Astrocyte (in vitro differentiated cells and primary cell): ENCODE data around the gene STEAP4. TPM values are rescaled to one million over a fixed set of nuclear protein-coding genes. Genes with fewer than 3 reads are reported as not detected.

Experiments
- DNase-seq: peaks from one replicate; pipeline ENCODE4 v3.0.0-alpha.2; 2010; ENCODE audit warnings: low read depth
- FAIRE-seq: peaks from 2 replicates; lab custom pipeline; 2011; peaks lifted over from hg19 to GRCh38; lab: Jason Lieb, UNC
- H2AFZ ChIP-seq: 2 replicates; pipeline ENCODE4 v1.6.0; 2012; ENCODE audit warnings: low read depth, low read length, inconsistent platforms
- H3K27ac ChIP-seq: 2 replicates; pipeline ENCODE4 v1.5.1; 2011; ENCODE audit warnings: low read depth, low read length, inconsistent platforms
- H3K27me3 ChIP-seq: 2 replicates; pipeline ENCODE4 v1.6.0; 2011; ENCODE audit warnings: low read length, inconsistent platforms; ENCODE audit not compliant: insufficient read depth
- H3K36me3 ChIP-seq: 2 replicates; pipeline ENCODE4 v1.5.1; 2011; ENCODE audit warnings: low read length, inconsistent platforms; ENCODE audit not compliant: insufficient read depth
- H3K4me1 ChIP-seq: 2 replicates; pipeline ENCODE4 v1.5.1; 2011; ENCODE audit warnings: low read length, inconsistent platforms; ENCODE audit not compliant: insufficient read depth
- H3K4me2 ChIP-seq: 2 replicates; pipeline ENCODE4 v1.6.0; 2012; ENCODE audit warnings: low read length, inconsistent platforms
- H3K4me3 ChIP-seq: 2 replicates; pipeline ENCODE4 v1.5.1; 2011; ENCODE audit warnings: low read depth, mild to moderate bottlenecking, low read length, inconsistent platforms; ENCODE audit not compliant: insufficient read depth
- H3K79me2 ChIP-seq: 2 replicates; pipeline ENCODE4 v1.6.0; 2012; ENCODE audit warnings: mild to moderate bottlenecking, low read length, inconsistent platforms; ENCODE audit not compliant: insufficient read depth
- H3K9ac ChIP-seq: 2 replicates; pipeline ENCODE4 v1.6.0; 2012; ENCODE audit warnings: mild to moderate bottlenecking, low read length, inconsistent platforms
- H3K9me3 ChIP-seq: 2 replicates; pipeline ENCODE4 v1.5.1; 2012; ENCODE audit warnings: low read depth, mild to moderate bottlenecking, low read length, inconsistent platforms; ENCODE audit not compliant: insufficient read depth
- H4K20me1 ChIP-seq: 2 replicates; pipeline ENCODE4 v1.6.0; 2012; ENCODE audit warnings: low read length, inconsistent platforms; ENCODE audit not compliant: insufficient read depth
- H3K27ac Mint-ChIP-seq: one replicate; pipeline ENCODE4 v1.8.0; 2021; ENCODE audit warnings: mild to moderate bottlenecking, mixed read lengths; ENCODE audit not compliant: unreplicated experiment
- H3K27me3 Mint-ChIP-seq: one replicate; pipeline ENCODE4 v1.8.0; 2021; ENCODE audit warnings: low read depth, mixed read lengths; ENCODE audit not compliant: unreplicated experiment
- H3K36me3 Mint-ChIP-seq: one replicate; pipeline ENCODE4 v1.8.0; 2021; ENCODE audit warnings: low read depth, mixed read lengths; ENCODE audit not compliant: unreplicated experiment
- H3K4me1 Mint-ChIP-seq: one replicate; pipeline ENCODE4 v1.8.0; 2021; ENCODE audit warnings: low read depth, mixed read lengths; ENCODE audit not compliant: unreplicated experiment
- H3K4me3 Mint-ChIP-seq: one replicate; pipeline ENCODE4 v1.8.0; 2021; ENCODE audit warnings: mild to moderate bottlenecking, moderate library complexity, mixed read lengths; ENCODE audit not compliant: unreplicated experiment
- H3K9me3 Mint-ChIP-seq: one replicate; pipeline ENCODE4 v1.8.0; 2021; ENCODE audit warnings: mild to moderate bottlenecking, mixed read lengths; ENCODE audit not compliant: unreplicated experiment
- CTCF ChIP-seq: IDR thresholded peaks from 2 replicates; pipeline ENCODE4 v1.5.1; 2011; ENCODE audit warnings: low read depth, mild to moderate bottlenecking, inconsistent platforms, low read length, moderate library complexity; ENCODE audit not compliant: insufficient read depth
- EZH2 ChIP-seq: IDR thresholded peaks from 2 replicates; pipeline ENCODE4 v1.6.1; 2012; ENCODE audit warnings: mild to moderate bottlenecking, low read length, inconsistent platforms; ENCODE audit not compliant: insufficient read depth
- total RNA-seq: library from RNA; stranded (reverse); gene quantifications from 2 replicates; pipeline ENCODE4 v1.2.1, GENCODE V29; 2021

The STEAP4 gene
- total RNA-seq, 1 donor from 2014 or later = not detected

GRCh38 chr7:88339195-88339922 lies 32.7 kb upstream of the STEAP4 start:
- H3K4me2 ChIP-seq = no peak overlapping the region
- Mint-ChIP-seq H3K4me3 (no peak overlapping the region), H3K27ac (no peak overlapping the region), H3K4me1 (peaks cover 7% of the 10 kb centered on the region), H3K36me3 (no peaks in the 10 kb centered on the region), H3K9me3 (no peaks in the 10 kb centered on the region), H3K27me3 (peaks cover 7% of the 10 kb centered on the region)
- H3K79me2 ChIP-seq = no peaks in the 10 kb centered on the region
- H3K9me3 ChIP-seq = no peaks in the 10 kb centered on the region
- peaks cover 3% of the 10 kb centered on the region for H3K27me3 ChIP-seq
- no peak overlapping the region for H3K27ac ChIP-seq
- H2AFZ ChIP-seq = no peak overlapping the region
- H3K36me3 ChIP-seq = no peaks in the 10 kb centered on the region
- no peak overlapping the region for H3K9ac ChIP-seq
- no peaks in the 10 kb centered on the region for H4K20me1 ChIP-seq
- no peaks in the 10 kb centered on the region for H3K4me1 ChIP-seq
- TF ChIP-seq EZH2 (no peak), CTCF (no peak)
- FAIRE-seq (no peak), DNase-seq (no peak)
- no peak overlapping the region for H3K4me3 ChIP-seq

DNA sequence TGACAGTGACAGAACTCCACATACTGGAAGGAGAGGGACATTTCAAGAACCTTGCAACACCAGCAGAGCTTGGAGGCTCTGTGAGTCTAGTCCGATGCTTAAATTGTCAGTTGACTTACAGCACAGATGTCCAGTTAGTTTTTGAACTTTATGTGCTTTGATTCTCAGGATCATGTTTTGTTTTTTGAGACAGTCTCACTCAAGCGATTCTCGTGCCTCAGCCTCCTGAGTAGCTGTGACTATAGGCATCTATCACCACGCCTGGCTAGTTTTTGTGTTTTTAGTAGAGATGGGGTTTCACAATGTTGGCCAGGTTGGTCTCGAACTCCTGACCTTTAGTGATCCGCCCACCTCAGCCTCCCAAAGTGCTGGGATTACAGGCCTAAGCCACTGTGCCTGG lies 31.8 kb upstream of the STEAP4 start:
- no peak for FAIRE-seq
- no peak overlapping the region for H3K27ac Mint-ChIP-seq
- no peaks in the 10 kb centered on the region for H3K9me3 Mint-ChIP-seq
- peaks cover 7% of the 10 kb centered on the region for H3K4me1 Mint-ChIP-seq
- Histone ChIP-seq H3K36me3 (no peaks in the 10 kb centered on the region), H3K9ac (no peak overlapping the region), H2AFZ (no peak overlapping the region), H3K4me3 (no peak overlapping the region), H3K27me3 (peaks cover 3% of the 10 kb centered on the region), H3K79me2 (no peaks in the 10 kb centered on the region), H3K4me2 (no peak overlapping the region), H3K4me1 (no peaks in the 10 kb centered on the region), H4K20me1 (no peaks in the 10 kb centered on the region), H3K27ac (no peak overlapping the region), H3K9me3 (no peaks in the 10 kb centered on the region)
- H3K4me3 Mint-ChIP-seq = no peak overlapping the region
- TF ChIP-seq CTCF (no peak), EZH2 (no peak)
- no peak for DNase-seq
- peaks cover 7% of the 10 kb centered on the region for H3K27me3 Mint-ChIP-seq
- H3K36me3 Mint-ChIP-seq = no peaks in the 10 kb centered on the region

- no peak for FAIRE-seq
- Mint-ChIP-seq H3K4me1 (peaks cover 7% of the 10 kb centered on the region), H3K4me3 (no peak overlapping the region), H3K9me3 (no peaks in the 10 kb centered on the region), H3K27ac (no peak overlapping the region), H3K27me3 (peaks cover 7% of the 10 kb centered on the region), H3K36me3 (no peaks in the 10 kb centered on the region)
- no peaks in the 10 kb centered on the region for H4K20me1 ChIP-seq
- no peaks in the 10 kb centered on the region for H3K9me3 ChIP-seq
- TF ChIP-seq EZH2 = no peak
- no peak for TF ChIP-seq CTCF
- H3K4me1 ChIP-seq = no peaks in the 10 kb centered on the region
- no peak overlapping the region for H3K4me3 ChIP-seq
- H3K79me2 ChIP-seq = no peaks in the 10 kb centered on the region
- H2AFZ ChIP-seq = no peak overlapping the region
- H3K9ac ChIP-seq = no peak overlapping the region
- peak; percentile 59 for DNase-seq
- H3K36me3 ChIP-seq = no peaks in the 10 kb centered on the region
- peak overlapping the region; percentile 6 for H3K4me2 ChIP-seq
- H3K27me3 ChIP-seq = peaks cover 3% of the 10 kb centered on the region
- H3K27ac ChIP-seq = no peak overlapping the region
These were observed 30.9 kb upstream of the STEAP4 start for GRCh38 chr7:88337572-88337971.
